K562 (cell line): ENCODE results near the gene COASY. TPM values are rescaled to one million over a fixed set of nuclear protein-coding genes. Genes with fewer than 3 reads are reported as not detected.

Experiments
- FOXP4 ChIP-seq: sonication (generic); formaldehyde crosslinking; IDR thresholded peaks from 2 replicates; pipeline ENCODE4 v1.8.0; 2022; ENCODE audit warnings: mild to moderate bottlenecking, missing genetic modification reagents, borderline replicate concordance
- SIX5 ChIP-seq, 2 experiments: IDR thresholded peaks; 2 replicates each; pipeline ENCODE4 v1.6.1; 2011; ENCODE audit warnings: low read length in 2 of 2, borderline replicate concordance in 1 of 2, low read depth in 1 of 2, mild to moderate bottlenecking in 1 of 2, moderate library complexity in 1 of 2; ENCODE audit not compliant: insufficient read depth in 1 of 2
- ZNF184 ChIP-seq: sonication (generic); formaldehyde crosslinking; IDR thresholded peaks from 2 replicates; pipeline ENCODE4 v1.5.0; 2020; ENCODE audit warnings: missing genetic modification reagents
- ZNF280A ChIP-seq: fragments of 450-650 bp; IDR thresholded peaks from 2 replicates; pipeline ENCODE4 v1.6.1; 2018; ENCODE audit warnings: mild to moderate bottlenecking, low read depth; ENCODE audit not compliant: partially characterized antibody
- polyA plus RNA-seq, 8 experiments: library from polyadenylated mRNA; depleted of rRNA in 4 of 8; stranded (reverse) in 5 of 8; unstranded in 3 of 8; fragments of >200 nt; fragmentation: Nextera tagmentation in 2 of 8; fragmentation: Illumina TruSeq in 1 of 8; extraction: Ambion mirVana in 2 of 8; extraction: Trizol in 1 of 8; gene quantifications; 2 replicates each; pipeline versions ENCODE4 v1.2.1 to v1.2.3, GENCODE V29; 2011 to 2014; ENCODE audit warnings: inconsistent platforms in 1 of 8, missing spikeins in 1 of 8
- total RNA-seq, 7 experiments: library from RNA; depleted of rRNA in 6 of 7; stranded (reverse); fragments of >200 nt in 6 of 7; fragmentation: Illumina TruSeq in 2 of 7; extraction: Trizol in 2 of 7; gene quantifications; 2 replicates each; pipeline versions ENCODE4 v1.2.1 to v1.2.3, GENCODE V29; 2011 to 2021; ENCODE audit warnings: low replicate concordance in 1 of 7
- TF ChIP-seq, protein P1 (sequence below): fragments of 450-650 bp; IDR thresholded peaks from 2 replicates; pipeline ENCODE4 v1.6.1; 2016; ENCODE audit warnings: mild to moderate bottlenecking, moderate library complexity
- TF ChIP-seq, protein P2 (sequence below): sonication (generic); formaldehyde crosslinking; IDR thresholded peaks from 2 replicates; pipeline ENCODE4 v1.8.0; 2022; ENCODE audit warnings: missing genetic modification reagents, mild to moderate bottlenecking, borderline replicate concordance

Gene COASY
- total and polyA plus RNA-seq, 9 of the 15 experiments (the other 6 are each of a cell fraction or from before 2014, with no cell fraction given), result 25.4 to 175 (median 62.3) TPM

DNA sequence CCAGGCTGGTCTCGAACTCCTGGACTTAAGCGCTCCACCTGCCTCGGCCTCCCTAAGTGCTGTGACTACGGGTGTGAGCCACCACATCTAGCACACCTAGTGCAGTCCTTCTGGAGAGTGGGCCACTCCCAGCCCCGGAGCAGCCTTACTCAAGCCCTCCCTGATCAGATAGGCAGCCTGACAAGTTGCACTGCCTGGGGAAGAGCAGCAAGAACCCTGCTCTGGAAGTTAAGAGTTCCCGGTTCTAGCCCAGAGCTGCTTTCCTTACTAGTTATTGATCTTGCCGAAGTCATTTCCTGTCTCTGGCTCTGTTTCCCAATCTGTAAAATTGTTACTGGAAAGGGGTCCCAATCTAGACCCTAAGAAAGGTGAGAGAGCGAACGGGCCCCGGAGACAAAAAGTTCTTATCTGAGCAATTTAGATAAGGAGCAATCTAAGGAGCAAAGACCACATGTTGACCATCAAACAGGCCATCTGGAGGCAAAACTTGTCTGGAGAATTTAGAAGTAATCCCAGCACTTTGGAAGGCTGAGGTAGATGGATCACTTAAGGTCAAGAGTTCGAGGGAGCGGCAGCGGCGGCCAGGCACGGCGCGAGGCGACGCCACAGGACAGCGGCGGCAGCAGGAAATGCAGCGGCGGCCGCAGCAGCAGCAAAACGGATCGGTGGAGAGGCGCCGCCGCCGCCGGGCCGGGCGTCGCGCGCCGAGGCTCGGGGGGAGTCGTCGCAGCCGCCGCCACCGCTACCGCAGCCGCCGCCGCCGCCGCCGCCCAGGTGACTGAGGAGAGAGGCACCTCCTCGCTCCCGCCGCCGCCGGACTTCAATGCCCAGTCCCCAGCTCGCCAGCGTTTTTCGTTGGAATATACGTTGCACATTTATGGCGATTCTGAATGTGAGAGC lies 30.2 kb upstream of the COASY start (continued):
- TF ChIP-seq, protein P1, sequence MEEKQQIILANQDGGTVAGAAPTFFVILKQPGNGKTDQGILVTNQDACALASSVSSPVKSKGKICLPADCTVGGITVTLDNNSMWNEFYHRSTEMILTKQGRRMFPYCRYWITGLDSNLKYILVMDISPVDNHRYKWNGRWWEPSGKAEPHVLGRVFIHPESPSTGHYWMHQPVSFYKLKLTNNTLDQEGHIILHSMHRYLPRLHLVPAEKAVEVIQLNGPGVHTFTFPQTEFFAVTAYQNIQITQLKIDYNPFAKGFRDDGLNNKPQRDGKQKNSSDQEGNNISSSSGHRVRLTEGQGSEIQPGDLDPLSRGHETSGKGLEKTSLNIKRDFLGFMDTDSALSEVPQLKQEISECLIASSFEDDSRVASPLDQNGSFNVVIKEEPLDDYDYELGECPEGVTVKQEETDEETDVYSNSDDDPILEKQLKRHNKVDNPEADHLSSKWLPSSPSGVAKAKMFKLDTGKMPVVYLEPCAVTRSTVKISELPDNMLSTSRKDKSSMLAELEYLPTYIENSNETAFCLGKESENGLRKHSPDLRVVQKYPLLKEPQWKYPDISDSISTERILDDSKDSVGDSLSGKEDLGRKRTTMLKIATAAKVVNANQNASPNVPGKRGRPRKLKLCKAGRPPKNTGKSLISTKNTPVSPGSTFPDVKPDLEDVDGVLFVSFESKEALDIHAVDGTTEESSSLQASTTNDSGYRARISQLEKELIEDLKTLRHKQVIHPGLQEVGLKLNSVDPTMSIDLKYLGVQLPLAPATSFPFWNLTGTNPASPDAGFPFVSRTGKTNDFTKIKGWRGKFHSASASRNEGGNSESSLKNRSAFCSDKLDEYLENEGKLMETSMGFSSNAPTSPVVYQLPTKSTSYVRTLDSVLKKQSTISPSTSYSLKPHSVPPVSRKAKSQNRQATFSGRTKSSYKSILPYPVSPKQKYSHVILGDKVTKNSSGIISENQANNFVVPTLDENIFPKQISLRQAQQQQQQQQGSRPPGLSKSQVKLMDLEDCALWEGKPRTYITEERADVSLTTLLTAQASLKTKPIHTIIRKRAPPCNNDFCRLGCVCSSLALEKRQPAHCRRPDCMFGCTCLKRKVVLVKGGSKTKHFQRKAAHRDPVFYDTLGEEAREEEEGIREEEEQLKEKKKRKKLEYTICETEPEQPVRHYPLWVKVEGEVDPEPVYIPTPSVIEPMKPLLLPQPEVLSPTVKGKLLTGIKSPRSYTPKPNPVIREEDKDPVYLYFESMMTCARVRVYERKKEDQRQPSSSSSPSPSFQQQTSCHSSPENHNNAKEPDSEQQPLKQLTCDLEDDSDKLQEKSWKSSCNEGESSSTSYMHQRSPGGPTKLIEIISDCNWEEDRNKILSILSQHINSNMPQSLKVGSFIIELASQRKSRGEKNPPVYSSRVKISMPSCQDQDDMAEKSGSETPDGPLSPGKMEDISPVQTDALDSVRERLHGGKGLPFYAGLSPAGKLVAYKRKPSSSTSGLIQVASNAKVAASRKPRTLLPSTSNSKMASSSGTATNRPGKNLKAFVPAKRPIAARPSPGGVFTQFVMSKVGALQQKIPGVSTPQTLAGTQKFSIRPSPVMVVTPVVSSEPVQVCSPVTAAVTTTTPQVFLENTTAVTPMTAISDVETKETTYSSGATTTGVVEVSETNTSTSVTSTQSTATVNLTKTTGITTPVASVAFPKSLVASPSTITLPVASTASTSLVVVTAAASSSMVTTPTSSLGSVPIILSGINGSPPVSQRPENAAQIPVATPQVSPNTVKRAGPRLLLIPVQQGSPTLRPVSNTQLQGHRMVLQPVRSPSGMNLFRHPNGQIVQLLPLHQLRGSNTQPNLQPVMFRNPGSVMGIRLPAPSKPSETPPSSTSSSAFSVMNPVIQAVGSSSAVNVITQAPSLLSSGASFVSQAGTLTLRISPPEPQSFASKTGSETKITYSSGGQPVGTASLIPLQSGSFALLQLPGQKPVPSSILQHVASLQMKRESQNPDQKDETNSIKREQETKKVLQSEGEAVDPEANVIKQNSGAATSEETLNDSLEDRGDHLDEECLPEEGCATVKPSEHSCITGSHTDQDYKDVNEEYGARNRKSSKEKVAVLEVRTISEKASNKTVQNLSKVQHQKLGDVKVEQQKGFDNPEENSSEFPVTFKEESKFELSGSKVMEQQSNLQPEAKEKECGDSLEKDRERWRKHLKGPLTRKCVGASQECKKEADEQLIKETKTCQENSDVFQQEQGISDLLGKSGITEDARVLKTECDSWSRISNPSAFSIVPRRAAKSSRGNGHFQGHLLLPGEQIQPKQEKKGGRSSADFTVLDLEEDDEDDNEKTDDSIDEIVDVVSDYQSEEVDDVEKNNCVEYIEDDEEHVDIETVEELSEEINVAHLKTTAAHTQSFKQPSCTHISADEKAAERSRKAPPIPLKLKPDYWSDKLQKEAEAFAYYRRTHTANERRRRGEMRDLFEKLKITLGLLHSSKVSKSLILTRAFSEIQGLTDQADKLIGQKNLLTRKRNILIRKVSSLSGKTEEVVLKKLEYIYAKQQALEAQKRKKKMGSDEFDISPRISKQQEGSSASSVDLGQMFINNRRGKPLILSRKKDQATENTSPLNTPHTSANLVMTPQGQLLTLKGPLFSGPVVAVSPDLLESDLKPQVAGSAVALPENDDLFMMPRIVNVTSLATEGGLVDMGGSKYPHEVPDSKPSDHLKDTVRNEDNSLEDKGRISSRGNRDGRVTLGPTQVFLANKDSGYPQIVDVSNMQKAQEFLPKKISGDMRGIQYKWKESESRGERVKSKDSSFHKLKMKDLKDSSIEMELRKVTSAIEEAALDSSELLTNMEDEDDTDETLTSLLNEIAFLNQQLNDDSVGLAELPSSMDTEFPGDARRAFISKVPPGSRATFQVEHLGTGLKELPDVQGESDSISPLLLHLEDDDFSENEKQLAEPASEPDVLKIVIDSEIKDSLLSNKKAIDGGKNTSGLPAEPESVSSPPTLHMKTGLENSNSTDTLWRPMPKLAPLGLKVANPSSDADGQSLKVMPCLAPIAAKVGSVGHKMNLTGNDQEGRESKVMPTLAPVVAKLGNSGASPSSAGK, result peak; percentile 48; the same call in 1 of the 2 replicates
- TF ChIP-seq SIX5 (IDR thresholded peaks at IDR 0.05; ENCODE audit: borderline replicate concordance in 1 of 2, insufficient read depth in 1 of 2, low read depth in 1 of 2, low read length in 2 of 2) (no peak), ZNF184 (CRISPR knock-in tag) (no peak), FOXP4 (CRISPR knock-in tag) (no peak), ZNF280A (no peak)
- TF ChIP-seq, protein P2, sequence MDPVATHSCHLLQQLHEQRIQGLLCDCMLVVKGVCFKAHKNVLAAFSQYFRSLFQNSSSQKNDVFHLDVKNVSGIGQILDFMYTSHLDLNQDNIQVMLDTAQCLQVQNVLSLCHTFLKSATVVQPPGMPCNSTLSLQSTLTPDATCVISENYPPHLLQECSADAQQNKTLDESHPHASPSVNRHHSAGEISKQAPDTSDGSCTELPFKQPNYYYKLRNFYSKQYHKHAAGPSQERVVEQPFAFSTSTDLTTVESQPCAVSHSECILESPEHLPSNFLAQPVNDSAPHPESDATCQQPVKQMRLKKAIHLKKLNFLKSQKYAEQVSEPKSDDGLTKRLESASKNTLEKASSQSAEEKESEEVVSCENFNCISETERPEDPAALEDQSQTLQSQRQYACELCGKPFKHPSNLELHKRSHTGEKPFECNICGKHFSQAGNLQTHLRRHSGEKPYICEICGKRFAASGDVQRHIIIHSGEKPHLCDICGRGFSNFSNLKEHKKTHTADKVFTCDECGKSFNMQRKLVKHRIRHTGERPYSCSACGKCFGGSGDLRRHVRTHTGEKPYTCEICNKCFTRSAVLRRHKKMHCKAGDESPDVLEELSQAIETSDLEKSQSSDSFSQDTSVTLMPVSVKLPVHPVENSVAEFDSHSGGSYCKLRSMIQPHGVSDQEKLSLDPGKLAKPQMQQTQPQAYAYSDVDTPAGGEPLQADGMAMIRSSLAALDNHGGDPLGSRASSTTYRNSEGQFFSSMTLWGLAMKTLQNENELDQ (CRISPR knock-in tag), result no peak
